Glomerular visceral epithelial cell (primary cell): ENCODE measurements around the gene LHX4.
"Not testable (repeated sequence)": the region's sequence is repeated elsewhere in the genome, so short reads cannot be mapped to it uniquely, and the experiment has no call there.

Experiments used
- DNase-seq: peaks from one replicate; pipeline ENCODE4 v3.0.0-alpha.2; 2016; ENCODE audit errors: extremely low spot score

The LHX4 gene

DNA sequence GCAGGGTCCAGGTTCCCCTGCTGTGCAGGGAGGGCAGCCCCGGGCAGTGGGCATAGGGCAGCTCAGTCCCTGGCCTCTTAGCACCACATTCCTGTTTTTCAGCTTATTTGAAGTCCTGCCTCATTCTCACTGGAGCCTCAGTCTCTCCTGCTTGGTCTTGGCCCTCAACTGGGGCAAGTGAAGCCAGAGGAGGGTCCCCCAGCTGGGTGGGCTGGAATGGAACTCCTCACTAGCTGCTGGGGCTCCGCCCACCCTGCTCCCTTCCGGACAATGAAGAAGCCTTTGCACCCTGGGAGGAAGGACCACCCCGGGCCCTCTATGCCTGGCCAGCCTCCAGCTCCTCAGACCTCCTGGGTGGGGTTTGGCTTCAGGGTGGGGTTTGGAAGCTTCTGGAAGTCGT, 32.8 kb upstream of the LHX4 start:
- no peak for DNase-seq

DNA sequence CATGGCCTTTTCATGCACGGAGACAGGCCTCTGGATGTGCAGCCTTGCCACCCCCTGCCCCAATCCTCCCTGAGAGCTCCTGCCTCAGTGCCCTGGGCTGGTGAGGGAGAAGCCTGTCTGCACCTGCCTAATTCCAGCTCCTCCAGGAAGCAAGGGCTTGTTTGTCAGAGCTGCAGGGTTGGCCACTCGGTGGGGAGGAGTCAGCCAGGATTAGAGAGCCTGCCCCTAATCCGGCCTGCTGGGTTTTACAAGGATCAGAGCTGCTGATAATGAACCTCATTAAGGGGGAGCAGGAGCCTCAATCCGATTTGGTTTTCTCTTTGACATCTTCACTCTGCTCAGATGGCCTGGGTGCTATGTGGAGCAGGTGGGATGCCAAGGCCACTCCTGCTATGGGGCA, 31.9 kb upstream of the LHX4 start:
- no peak for DNase-seq

DNA sequence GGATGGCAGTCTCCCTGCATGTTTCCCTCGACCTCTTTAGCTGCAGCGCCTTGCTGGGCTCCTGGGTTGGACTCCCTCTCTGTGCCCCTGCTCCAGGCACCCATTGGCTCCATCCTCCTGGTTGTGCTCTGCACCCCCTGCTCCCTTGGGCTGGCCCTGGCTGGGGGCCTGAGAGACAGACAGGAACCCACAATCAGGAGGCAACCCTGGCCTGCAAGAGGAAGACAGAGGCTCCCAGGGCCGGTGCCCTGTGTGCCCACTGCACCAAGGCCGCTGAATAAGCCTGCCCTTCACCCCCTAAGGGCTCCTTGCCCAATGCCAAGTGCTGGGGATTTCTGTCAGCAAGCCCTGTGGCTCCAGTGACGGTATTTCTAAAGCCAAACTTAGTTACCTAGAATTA, 31.5 kb upstream of the LHX4 start:
- DNase-seq = no peak

GRCh38 chr1:180199018-180199417, 31.0 kb upstream of the LHX4 start:
- DNase-seq = no peak

DNA sequence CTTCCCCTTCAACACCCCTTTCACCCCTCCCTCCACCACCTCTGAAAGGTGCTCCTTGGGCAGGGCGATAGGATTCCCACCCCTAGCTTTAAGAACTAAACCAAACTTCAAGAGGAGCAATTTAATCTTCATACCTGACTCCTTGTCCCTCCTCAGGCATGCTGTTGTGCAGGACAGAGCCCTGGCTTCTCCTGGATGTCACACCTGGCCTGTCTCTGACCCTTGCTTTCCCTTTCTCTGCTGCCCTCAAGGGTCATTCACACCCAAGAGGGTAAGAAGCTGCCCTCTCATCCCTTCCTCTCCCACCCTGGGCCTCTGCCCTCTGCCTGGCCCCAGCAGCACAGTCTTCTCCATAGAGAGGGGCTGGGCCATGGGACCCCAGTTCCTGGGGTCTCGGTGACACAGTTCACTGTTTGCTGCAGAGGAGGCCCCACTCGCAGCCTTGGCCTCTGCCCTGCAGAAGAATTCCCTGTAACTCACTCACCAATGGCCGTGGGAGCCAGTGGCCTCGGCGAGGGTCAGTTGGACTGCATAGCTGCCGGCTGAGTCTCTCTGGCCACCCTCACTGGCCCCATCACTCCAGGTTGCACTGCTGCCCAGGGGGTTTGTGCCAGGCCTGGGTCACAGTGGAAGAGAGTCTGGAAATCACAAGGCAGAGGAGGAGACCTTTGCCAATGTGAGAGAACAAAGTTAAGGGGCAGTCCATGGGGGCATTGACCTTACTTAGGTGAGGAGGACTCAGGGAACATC, 28.4 kb upstream of the LHX4 start:
- no peak for DNase-seq

DNA sequence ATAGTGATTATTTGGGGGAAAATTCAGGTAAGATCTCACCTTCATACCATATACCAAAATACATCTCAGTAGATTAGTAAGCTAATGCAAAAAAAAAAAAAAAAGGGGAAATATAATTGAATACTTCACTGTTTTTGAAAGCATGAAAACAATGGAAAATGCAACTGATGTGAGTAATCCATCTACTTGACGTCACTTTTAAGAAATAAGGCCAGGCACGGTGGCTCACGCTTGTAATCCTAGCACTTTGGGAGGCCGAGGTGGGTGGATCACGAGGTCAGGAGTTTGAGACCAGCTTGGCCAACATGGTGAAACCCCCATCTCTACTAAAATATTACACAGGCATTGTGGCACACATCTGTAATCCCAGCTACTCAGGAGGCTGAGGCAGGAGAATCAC, 27.5 kb upstream of the LHX4 start:
- DNase-seq = not testable (repeated sequence)

DNA sequence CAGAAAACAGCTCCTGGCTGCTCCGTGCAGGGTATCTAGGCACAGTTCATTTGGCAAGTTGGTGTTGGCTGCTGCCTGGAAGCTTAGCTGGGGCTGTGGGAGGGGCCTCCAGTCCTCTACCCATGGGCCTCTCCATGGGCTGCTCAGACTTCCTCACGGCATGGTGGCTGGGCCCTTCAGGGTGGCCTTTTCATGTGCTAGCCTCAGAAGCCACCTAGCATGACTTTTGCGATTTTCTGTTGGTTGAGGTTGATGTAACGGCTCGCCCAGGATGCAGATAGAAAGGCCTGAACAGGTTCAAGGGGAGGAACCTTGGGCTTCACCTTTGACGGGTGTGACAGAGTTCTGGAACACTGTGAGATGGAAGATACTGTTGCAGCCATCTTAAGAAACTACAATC, 25.8 kb upstream of the LHX4 start:
- no peak for DNase-seq

DNA sequence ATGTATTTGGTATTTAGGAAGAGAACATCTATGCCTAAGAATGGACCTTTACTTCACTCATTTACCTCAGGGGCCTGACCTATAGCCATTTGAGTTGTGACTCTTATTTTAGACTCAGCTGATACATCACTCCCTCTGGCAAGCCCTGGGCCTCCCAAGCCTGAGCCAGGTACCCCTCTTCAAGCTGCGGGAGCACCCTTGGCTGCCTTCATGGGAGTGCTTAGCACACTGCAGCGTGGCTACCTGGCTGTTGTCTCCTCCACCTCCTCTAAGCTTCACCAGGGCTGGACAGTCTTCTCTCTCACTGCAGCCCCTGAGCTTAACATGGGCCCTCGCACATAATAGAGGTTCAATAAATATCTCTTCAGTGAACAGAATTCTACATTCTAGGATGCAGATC, 23.5 kb upstream of the LHX4 start:
- no peak for DNase-seq

- no peak for DNase-seq
These were observed 21.8 kb upstream of the LHX4 start for GRCh38 chr1:180208264-180208663.

DNA sequence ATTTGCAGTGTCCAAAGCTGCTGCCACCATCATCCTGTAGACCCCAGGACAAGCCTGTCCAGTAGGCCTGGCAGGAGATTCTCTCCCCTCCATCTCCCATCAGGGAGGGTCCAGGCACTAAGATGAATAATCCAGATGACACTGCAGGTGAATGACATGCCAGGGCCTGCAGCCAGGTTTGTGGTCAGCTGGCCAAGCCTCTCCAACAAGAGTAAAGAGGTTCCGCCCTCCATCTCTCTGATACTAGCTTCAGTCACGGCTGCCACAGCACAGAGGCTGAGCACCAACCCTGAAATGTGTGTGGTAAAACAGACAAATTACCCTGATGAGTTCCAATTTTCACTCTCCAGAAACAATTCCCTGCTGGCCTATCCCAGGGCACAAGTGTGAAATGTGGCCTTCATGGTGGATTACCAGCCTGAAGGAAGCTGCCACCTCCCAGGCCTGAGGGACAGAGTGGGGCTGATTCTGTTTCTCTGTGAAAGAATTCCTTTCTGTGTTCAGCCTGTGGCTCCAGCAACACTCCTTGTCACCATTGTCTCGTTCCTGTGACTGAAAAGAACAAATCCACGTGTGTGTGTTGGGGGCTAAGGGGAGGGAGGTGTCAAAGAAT, 19.9 kb upstream of the LHX4 start:
- peak; percentile 21 for DNase-seq

- DNase-seq = no peak
These were observed 18.8 kb upstream of the LHX4 start for GRCh38 chr1:180211156-180211859.

DNA sequence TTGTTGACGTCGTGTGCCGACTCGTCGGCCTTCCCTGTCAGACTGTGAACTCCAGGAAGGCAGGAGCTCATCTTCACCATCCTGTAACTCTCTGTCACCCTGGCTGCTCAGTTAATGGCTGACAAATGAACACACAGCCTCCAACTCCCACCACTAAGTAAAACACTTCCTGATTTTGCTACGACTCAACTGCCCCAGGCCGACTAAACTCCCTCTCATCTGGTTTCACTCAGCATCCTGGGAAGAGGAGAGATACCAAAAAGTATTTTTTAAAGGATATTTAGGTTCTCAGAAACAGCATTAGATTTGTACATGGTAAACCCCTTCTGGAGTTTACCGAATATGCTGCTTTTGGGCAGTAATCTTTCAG, 18.2 kb upstream of the LHX4 start:
- no peak for DNase-seq

- DNase-seq = no peak
These were observed 16.5 kb upstream of the LHX4 start for GRCh38 chr1:180213401-180214170.

DNA sequence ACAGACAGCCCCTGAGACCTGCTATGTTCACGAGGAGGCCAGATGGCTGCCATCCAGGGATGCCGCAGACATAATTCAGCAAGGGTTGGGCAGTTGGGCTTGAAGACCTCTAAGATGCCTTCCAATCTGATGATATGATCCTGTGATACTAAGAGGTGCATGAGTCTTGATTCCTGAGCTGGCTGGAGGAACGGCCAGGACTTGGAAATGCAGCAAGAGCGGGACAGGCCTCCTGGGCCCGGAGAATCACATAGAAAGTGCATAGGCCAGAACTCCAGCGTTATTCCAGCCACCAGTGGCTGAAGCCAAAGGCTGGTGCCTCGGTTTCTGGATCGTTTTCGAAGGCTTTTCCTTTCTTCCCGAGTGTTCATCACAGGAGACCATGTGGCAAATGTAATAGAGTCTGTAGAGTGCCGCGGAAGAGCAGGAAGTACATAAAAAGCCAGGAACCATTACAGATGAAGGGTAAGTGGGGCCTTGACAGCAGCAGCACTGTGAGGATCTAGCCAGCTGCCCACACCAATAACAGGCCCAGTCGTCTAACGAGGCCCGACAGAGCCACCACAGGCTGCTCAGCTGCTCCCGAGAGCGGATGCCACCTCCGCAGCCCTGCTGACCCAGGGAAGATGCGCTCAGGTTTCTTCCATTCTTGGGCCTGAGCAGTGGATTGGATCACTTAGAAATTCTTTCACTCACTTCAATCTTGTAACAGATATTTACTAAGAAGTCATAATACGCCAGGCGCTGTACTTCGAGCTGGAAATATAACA, 14.0 kb upstream of the LHX4 start:
- DNase-seq = no peak

- DNase-seq = no peak
These were observed 13.1 kb upstream of the LHX4 start for GRCh38 chr1:180217006-180217405.

DNA sequence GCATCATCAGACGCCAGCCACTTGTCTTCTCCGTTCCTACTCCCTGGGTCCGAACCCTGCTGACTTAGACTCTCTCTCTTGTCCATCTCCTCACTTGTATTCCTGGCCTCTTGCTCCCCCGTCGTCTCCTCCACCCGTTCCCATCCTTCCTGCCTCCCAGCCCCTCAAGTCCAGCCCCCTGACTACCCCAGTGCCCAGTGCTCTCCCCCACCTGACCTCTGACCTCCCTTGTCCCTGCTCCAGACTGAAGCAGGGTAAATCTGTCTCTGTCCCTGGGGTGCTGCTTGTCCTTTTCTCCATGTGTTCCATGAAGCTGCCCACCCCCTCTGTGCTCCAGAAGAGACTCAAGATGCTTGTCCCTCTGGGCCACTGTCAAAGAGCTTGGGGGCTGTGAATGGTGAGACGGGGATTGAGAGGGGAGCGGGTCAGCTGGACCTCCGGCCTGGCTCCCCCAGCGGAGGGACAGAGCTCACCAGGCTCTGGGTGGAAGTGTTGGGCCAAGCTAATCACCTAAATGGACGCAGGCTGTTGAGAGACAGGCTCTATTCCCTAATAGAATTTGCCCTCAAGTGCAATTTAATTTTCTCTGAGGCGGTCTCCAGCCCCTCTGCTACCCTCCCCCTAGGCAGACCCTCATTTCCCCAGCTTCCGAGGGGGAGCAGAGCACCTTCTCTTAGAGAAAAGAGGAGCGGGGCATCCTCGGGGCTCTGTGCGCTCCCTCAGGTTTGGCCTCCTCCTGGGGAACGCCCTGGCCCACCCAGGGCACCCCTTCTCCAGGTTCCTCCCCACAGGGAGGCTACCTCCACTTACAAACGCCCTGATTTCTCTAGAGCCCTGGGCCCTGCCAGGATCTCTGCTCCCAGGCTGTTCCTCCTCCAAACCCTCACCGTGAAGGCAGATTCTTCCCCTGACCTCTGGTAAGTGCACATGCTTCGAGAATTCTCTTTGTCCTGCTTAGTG, 11.0 kb upstream of the LHX4 start:
- DNase-seq = no peak

DNA sequence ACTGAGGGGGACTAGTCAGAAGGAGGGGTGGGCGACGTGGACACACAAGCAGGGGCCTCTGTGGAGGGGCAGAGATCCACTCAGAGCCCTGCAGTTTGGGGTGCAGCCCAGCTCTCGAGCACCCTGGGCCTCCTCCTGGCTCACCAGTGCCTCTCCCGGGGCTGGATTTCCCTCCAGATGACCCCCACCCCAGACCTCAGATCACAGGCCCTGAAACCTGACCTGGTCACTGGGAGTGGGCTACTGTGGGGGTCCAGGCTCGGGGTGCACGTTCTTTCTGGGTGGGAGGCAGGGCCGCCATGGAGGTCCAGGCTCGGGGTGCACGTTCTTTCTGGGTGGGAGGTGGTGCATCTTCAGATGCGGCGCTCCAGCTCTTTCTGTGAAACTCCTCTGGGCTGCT, 10.3 kb upstream of the LHX4 start:
- no peak for DNase-seq

GRCh38 chr1:180221462-180221861, 8.6 kb upstream of the LHX4 start:
- no peak for DNase-seq

DNA sequence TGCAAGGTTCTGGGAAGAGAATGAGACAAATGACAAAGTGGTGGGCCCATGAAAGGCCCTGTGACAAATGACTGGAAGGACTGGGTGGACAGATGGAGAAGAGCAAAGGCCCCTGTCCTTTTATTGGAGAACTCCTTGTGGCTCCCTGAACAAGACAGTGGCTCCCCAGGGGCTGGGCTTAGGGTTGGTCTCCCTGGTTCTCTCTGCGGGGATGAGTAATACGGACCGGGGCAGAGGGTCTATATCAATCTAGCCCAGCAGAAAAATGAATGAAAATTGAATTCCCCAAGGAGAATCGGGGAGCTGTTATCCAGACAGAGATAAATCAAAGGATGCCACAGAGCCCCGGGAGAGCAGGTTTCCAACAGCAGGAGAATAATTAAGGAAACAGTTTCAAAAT, 5.2 kb upstream of the LHX4 start:
- no peak for DNase-seq

DNA sequence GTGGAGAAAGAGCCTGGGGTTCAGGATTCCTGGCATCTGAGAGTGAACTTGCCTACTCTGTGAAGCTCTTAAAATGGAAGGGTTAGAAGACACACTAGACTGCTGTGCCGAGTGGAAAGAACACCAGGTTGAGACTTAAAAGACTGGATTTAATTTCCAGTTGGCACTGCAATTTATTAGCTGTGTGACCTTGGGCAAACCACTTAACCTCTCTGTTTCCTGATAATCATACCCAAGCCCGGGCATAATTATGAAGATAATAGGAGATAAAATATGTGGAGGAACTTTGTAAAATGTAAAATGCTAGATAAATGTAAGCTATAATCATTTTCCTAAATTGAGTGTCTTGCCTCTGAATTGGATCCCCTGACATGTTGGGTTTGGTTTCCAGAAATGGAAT, 4.7 kb upstream of the LHX4 start:
- no peak for DNase-seq
